ENCODE results near the gene OR6P1.

Gene OR6P1

GRCh38 chr1:158570480-158570879 lies at the start of gene OR6P1:
TSS of gene OR6P1 (minus strand) at chr1:158570580. CDS start at chr1:158563604, 6,976 bp downstream.
- Mint-ChIP-seq H3K4me1 (ENCODE audit: low read depth) (no peaks in the 10 kb centered on the region), H3K27me3 (peaks cover 37% of the 10 kb centered on the region), H3K9me3 (no peaks in the 10 kb centered on the region)

GRCh38 chr1:158613764-158614163 lies 43.4 kb upstream of the OR6P1 start:
- no peaks in the 10 kb centered on the region for H3K36me3 Mint-ChIP-seq (ENCODE audit: low read depth)
- no peak overlapping the region for H3K27ac Mint-ChIP-seq
- H3K9me3 Mint-ChIP-seq: no peaks in the 10 kb centered on the region
- H3K4me1 Mint-ChIP-seq (ENCODE audit: low read depth): peaks cover 7% of the 10 kb centered on the region
- no peak overlapping the region for H3K4me3 Mint-ChIP-seq
- no peak for DNase-seq
- peaks cover 26% of the 10 kb centered on the region for H3K27me3 Mint-ChIP-seq

More at GRCh38 chr1:158570480-158570879, at the start of gene OR6P1:
- no peak for DNase-seq
- Mint-ChIP-seq H3K27ac (no peak within 1 kb of the TSS), H3K4me3 (no peak within 1 kb of the TSS), H3K36me3 (ENCODE audit: low read depth) (no peaks in the 10 kb centered on the region)

- Mint-ChIP-seq H3K27me3 (peaks cover 18% of the 10 kb centered on the region), H3K4me1 (ENCODE audit: low read depth) (peaks cover 7% of the 10 kb centered on the region), H3K27ac (peak overlapping the region; percentile 23), H3K9me3 (no peaks in the 10 kb centered on the region), H3K36me3 (ENCODE audit: low read depth) (no peaks in the 10 kb centered on the region), H3K4me3 (no peak overlapping the region)
- no peak for DNase-seq
Measured at GRCh38 chr1:158611916-158612315, 41.5 kb upstream of the OR6P1 start.

DNA sequence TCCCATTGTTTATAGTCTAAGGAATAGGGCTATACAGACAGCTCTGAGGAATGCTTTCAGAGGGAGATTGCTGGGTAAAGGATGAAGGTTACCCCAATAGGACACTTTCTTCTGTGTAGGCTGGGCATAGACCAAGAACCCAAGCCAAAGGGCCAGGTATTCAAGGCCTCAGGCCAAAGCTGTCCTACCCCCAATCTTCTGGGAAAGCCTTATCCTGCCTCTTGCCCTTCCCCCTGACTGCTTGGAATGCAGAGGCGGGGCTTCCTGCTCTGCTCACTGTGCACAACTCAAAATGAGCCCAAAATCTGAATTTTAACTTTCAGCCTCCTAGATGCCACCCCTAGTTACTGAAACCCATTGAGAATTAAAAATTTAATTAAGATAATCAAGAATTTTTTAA lies 36.9 kb upstream of the OR6P1 start:
- H3K27me3 Mint-ChIP-seq: no peaks in the 10 kb centered on the region
- H3K4me1 Mint-ChIP-seq (ENCODE audit: low read depth): peaks cover 7% of the 10 kb centered on the region
- H3K36me3 Mint-ChIP-seq (ENCODE audit: low read depth): no peaks in the 10 kb centered on the region
- H3K4me3 Mint-ChIP-seq: no peak overlapping the region
- H3K27ac Mint-ChIP-seq: no peak overlapping the region
- DNase-seq: no peak
- H3K9me3 Mint-ChIP-seq: no peaks in the 10 kb centered on the region

DNA sequence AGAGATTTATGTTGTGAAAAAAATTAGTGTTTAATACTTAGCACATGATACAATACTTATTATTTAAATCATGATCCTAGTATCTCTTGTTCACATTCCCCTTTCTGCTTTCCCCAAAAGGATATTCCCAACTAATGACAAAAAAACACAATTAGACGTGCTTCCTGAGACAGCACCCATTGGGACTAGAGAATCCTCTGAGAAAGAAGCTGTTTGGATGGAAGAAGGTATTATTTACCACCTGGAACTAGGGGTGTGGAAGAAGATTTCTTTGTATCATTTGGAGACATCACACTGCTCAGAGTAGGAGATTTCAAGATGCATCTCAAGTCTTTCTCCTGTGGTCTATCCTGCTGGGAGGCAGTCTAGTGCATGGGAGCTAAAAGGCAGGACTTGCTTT lies 34.6 kb upstream of the OR6P1 start, which contains the start of gene OR10Z1:
Gene OR10Z1 (plus strand): TSS at position 301 of the 400 bp plus-strand sequence. CDS start 1,171 bp downstream, outside the sequence.
- Mint-ChIP-seq H3K27me3 (no peaks in the 10 kb centered on the region), H3K9me3 (peaks cover under 1% of the 10 kb centered on the region)
- no peak for DNase-seq

GRCh38 chr1:158600735-158601134 lies 30.4 kb upstream of the OR6P1 start:
- Mint-ChIP-seq H3K9me3 (peaks cover 25% of the 10 kb centered on the region), H3K36me3 (ENCODE audit: low read depth) (peaks cover 2% of the 10 kb centered on the region), H3K4me1 (ENCODE audit: low read depth) (no peaks in the 10 kb centered on the region), H3K27me3 (peaks cover 9% of the 10 kb centered on the region), H3K4me3 (no peak overlapping the region), H3K27ac (no peak overlapping the region)
- DNase-seq: no peak

More for the DNA sequence above, 34.6 kb upstream of the OR6P1 start, which contains the start of gene OR10Z1:
- Mint-ChIP-seq H3K4me1 (ENCODE audit: low read depth) (no peaks in the 10 kb centered on the region), H3K27ac (no peak within 1 kb of the TSS), H3K36me3 (ENCODE audit: low read depth) (no peaks in the 10 kb centered on the region), H3K4me3 (no peak within 1 kb of the TSS)

DNA sequence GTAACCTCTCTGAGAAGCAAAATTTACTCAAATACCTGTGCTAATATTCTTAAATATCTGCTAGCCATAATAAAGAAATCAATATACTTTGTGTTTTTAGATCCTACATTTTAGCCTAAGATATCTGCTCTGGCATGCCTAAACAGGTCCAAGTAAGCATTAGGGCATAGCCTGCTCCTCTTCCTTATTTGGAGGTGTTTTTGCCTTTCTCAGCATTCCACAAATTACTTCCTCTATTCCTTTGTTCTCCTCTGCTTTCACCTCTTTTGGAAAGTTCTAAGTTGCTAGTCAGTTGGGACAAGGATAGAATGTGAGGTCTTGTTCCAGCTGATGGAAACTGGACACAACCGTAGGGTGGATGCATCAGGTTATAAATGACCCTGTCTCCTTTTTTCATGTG lies 16.6 kb upstream of the OR6P1 start:
- H3K4me1 Mint-ChIP-seq (ENCODE audit: low read depth): no peaks in the 10 kb centered on the region
- H3K9me3 Mint-ChIP-seq: peaks cover 12% of the 10 kb centered on the region
- no peaks in the 10 kb centered on the region for H3K36me3 Mint-ChIP-seq (ENCODE audit: low read depth)
- no peak for DNase-seq
- H3K4me3 Mint-ChIP-seq: no peak overlapping the region
- no peak overlapping the region for H3K27ac Mint-ChIP-seq
- H3K27me3 Mint-ChIP-seq: peaks cover 26% of the 10 kb centered on the region

DNA sequence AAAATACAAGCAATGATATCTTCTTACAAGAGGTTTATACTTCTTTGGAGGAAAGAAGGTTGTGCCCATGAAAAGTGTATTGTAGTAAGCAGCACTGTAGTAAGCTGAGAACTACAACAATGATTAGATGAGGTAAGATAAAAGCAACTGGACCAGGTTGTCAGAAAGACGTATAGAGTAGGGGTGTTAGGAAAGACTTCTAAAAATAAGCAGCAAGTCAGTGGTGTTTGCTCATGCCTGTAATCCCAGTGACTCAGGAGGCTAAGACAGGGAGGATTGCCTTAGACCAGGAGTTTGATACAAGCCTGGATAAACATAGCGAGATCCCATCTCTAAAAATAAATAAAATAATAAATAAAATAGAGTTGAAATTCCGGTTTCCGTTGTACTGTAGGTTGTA lies 13.6 kb upstream of the OR6P1 start:
- no peak for DNase-seq
- Mint-ChIP-seq H3K9me3 (peaks cover 9% of the 10 kb centered on the region), H3K4me3 (no peak overlapping the region), H3K36me3 (ENCODE audit: low read depth) (no peaks in the 10 kb centered on the region), H3K27ac (no peak overlapping the region), H3K27me3 (peaks cover 25% of the 10 kb centered on the region), H3K4me1 (ENCODE audit: low read depth) (no peaks in the 10 kb centered on the region)

DNA sequence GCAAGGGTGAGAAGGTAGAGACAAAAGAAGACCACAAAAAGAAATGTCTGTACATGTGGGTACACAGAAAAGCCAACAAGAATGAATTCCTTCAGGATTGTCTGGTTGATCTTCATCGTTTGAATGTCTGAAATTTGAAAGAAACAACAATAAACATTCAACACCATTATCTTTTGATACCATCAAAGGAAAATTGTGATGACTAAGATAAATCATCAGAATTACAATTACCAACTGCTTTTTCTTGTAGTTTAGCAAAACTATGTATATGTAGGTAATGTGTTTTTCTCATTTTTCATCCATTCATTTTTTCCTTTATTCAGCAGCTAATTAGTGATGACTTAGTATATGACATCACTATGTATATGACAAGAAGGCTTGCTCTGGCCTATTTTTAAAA lies 9.4 kb upstream of the OR6P1 start, which contains the start of gene OR10X1:
Gene OR10X1 (minus strand): TSS at position 167 of the 400 bp plus-strand sequence. CDS start 0 bp downstream, at position 167.
- Mint-ChIP-seq H3K27me3 (peaks cover 25% of the 10 kb centered on the region), H3K27ac (no peak within 1 kb of the TSS), H3K36me3 (ENCODE audit: low read depth) (no peaks in the 10 kb centered on the region), H3K9me3 (no peaks in the 10 kb centered on the region), H3K4me1 (ENCODE audit: low read depth) (no peaks in the 10 kb centered on the region), H3K4me3 (no peak within 1 kb of the TSS)
- DNase-seq: no peak

GRCh38 chr1:158577561-158577960 lies 7.2 kb upstream of the OR6P1 start:
- no peaks in the 10 kb centered on the region for H3K9me3 Mint-ChIP-seq
- no peak overlapping the region for H3K4me3 Mint-ChIP-seq
- H3K36me3 Mint-ChIP-seq (ENCODE audit: low read depth): no peaks in the 10 kb centered on the region
- no peaks in the 10 kb centered on the region for H3K4me1 Mint-ChIP-seq (ENCODE audit: low read depth)
- peaks cover 22% of the 10 kb centered on the region for H3K27me3 Mint-ChIP-seq
- no peak overlapping the region for H3K27ac Mint-ChIP-seq
- DNase-seq: no peak

DNA sequence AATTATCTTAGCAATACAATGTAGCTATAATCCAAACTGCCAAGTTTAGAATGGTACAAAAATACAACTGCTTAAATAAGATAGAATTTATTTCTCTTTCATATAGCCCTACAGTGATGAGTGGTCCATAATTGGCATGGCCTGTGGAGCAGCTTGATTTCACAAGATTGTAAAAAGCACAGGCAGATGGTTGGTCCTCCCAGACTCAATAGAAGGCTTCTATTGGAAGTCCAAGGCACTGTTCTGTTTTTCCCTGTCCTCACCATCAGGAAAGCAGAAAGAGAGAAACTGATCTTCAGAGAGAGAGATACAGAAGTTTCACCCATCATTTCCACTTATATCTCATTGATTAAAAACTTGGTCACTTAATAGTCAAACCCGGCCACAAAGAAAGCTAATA lies 1.8 kb upstream of the OR6P1 start:
- no peaks in the 10 kb centered on the region for H3K36me3 Mint-ChIP-seq (ENCODE audit: low read depth)
- no peaks in the 10 kb centered on the region for H3K9me3 Mint-ChIP-seq
- H3K27ac Mint-ChIP-seq: no peak overlapping the region
- H3K4me1 Mint-ChIP-seq (ENCODE audit: low read depth): no peaks in the 10 kb centered on the region
- no peak for DNase-seq
- no peak overlapping the region for H3K4me3 Mint-ChIP-seq
- H3K27me3 Mint-ChIP-seq: peaks cover 31% of the 10 kb centered on the region

- Mint-ChIP-seq H3K9me3 (no peaks in the 10 kb centered on the region), H3K4me1 (ENCODE audit: low read depth) (no peaks in the 10 kb centered on the region), H3K27ac (no peak overlapping the region), H3K36me3 (ENCODE audit: low read depth) (no peaks in the 10 kb centered on the region), H3K4me3 (no peak overlapping the region), H3K27me3 (peaks cover 30% of the 10 kb centered on the region)
- DNase-seq: no peak
Measured at GRCh38 chr1:158564608-158565007, 5.8 kb downstream of the OR6P1 start.

- Mint-ChIP-seq H3K27me3 (peaks cover 37% of the 10 kb centered on the region), H3K4me3 (no peak overlapping the region), H3K9me3 (no peaks in the 10 kb centered on the region), H3K36me3 (ENCODE audit: low read depth) (no peaks in the 10 kb centered on the region), H3K4me1 (ENCODE audit: low read depth) (no peaks in the 10 kb centered on the region), H3K27ac (no peak overlapping the region)
- no peak for DNase-seq
Measured at GRCh38 chr1:158563853-158564252, 6.5 kb downstream of the OR6P1 start.

- DNase-seq: no peak
- H3K27me3 Mint-ChIP-seq: peaks cover 29% of the 10 kb centered on the region
- H3K36me3 Mint-ChIP-seq (ENCODE audit: low read depth): no peaks in the 10 kb centered on the region
- H3K4me3 Mint-ChIP-seq: no peak overlapping the region
- H3K27ac Mint-ChIP-seq: no peak overlapping the region
- no peaks in the 10 kb centered on the region for H3K4me1 Mint-ChIP-seq (ENCODE audit: low read depth)
- no peaks in the 10 kb centered on the region for H3K9me3 Mint-ChIP-seq
Measured at GRCh38 chr1:158559696-158560095, 10.7 kb downstream of the OR6P1 start.

GRCh38 chr1:158554352-158554751 lies 16.0 kb downstream of the OR6P1 start, which contains the start of gene OR6Y1:
TSS of gene OR6Y1 (minus strand) at chr1:158554405. CDS start at chr1:158548105, 6,300 bp downstream.
- H3K27ac Mint-ChIP-seq: no peak within 1 kb of the TSS
- no peaks in the 10 kb centered on the region for H3K36me3 Mint-ChIP-seq (ENCODE audit: low read depth)
- no peak within 1 kb of the TSS for H3K4me3 Mint-ChIP-seq
- DNase-seq: no peak
- H3K27me3 Mint-ChIP-seq: peaks cover 29% of the 10 kb centered on the region
- H3K4me1 Mint-ChIP-seq (ENCODE audit: low read depth): no peaks in the 10 kb centered on the region
- H3K9me3 Mint-ChIP-seq: no peaks in the 10 kb centered on the region

DNA sequence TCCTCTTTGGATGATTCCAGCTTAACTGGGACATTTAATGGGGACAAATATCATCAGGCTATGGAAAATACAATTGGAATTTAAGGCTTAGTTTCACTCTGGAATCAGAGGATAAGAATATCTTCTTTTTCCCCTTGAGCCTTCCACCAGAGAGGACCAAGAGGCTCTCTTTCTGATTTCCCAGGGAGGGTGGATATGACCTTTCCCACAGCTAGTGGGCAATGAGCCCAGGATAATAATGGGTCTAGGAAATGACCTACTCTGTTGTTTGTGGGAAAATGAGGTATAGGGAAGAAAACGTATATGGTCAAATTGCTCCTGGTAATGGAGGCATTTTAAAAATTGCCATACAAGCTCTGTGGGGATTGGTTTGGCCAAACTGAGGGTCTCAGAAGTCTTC lies 18.1 kb downstream of the OR6P1 start:
- no peak for DNase-seq
- Mint-ChIP-seq H3K4me1 (ENCODE audit: low read depth) (no peaks in the 10 kb centered on the region), H3K27ac (no peak overlapping the region), H3K36me3 (ENCODE audit: low read depth) (no peaks in the 10 kb centered on the region), H3K27me3 (peaks cover 38% of the 10 kb centered on the region), H3K4me3 (no peak overlapping the region), H3K9me3 (no peaks in the 10 kb centered on the region)
